ENCODE results near the gene LGR6.

The LGR6 gene

GRCh38 chr1:202202500-202203168, 9.0 kb downstream of the LGR6 start:
- DNase-seq: no peak

GRCh38 chr1:202203238-202204039, 9.8 kb downstream of the LGR6 start:
- no peak for DNase-seq

- no peak for DNase-seq
Measured at GRCh38 chr1:202204065-202204464, 10.5 kb downstream of the LGR6 start.

- DNase-seq: no peak
Measured at GRCh38 chr1:202205523-202206190, 12.1 kb downstream of the LGR6 start.

GRCh38 chr1:202207292-202207691, 13.7 kb downstream of the LGR6 start:
- DNase-seq: peak; percentile 37

GRCh38 chr1:202208351-202208857, 14.8 kb downstream of the LGR6 start:
- no peak for DNase-seq

GRCh38 chr1:202210385-202210784, 16.8 kb downstream of the LGR6 start:
- peak; percentile 65 for DNase-seq

- no peak for DNase-seq
Measured at GRCh38 chr1:202210969-202211368, 17.4 kb downstream of the LGR6 start.

GRCh38 chr1:202212787-202213186, 19.2 kb downstream of the LGR6 start:
- DNase-seq: no peak

- DNase-seq: peak; percentile 70
Measured at GRCh38 chr1:202213361-202214088, 19.9 kb downstream of the LGR6 start.

GRCh38 chr1:202214089-202214843, 20.7 kb downstream of the LGR6 start:
- DNase-seq: peak; percentile 54

GRCh38 chr1:202215472-202216130, 22.0 kb downstream of the LGR6 start:
- DNase-seq: no peak

GRCh38 chr1:202216691-202217090, 23.1 kb downstream of the LGR6 start:
- no peak for DNase-seq

GRCh38 chr1:202217516-202217915, 23.9 kb downstream of the LGR6 start:
- no peak for DNase-seq

- DNase-seq: no peak
Measured at GRCh38 chr1:202217951-202218350, 24.4 kb downstream of the LGR6 start.

- no peak for DNase-seq
Measured at GRCh38 chr1:202220733-202221132, 27.1 kb downstream of the LGR6 start.

- DNase-seq: peak; percentile 63
Measured at GRCh38 chr1:202221911-202222909, 28.6 kb downstream of the LGR6 start.

- no peak for DNase-seq
Measured at GRCh38 chr1:202223121-202223860, 29.7 kb downstream of the LGR6 start.

GRCh38 chr1:202224453-202224852, 30.9 kb downstream of the LGR6 start:
- DNase-seq: no peak

- no peak for DNase-seq
Measured at GRCh38 chr1:202225131-202225530, 31.5 kb downstream of the LGR6 start.

Measured in NCI-H1436 (cell line).